A673 (cell line): ENCODE results near the gene NINJ2. TPM values are rescaled to one million over a fixed set of nuclear protein-coding genes. Genes with fewer than 3 reads are reported as not detected.

Source experiments
- BruUV-seq: library from RNA; stranded (reverse); fragments of 400-500 nt; replicated peaks from 2 replicates; lab custom pipeline; 2021; lab: Mats Ljungman, UMichigan
- CTCF ChIA-PET: fragments of 300-600 bp; sonication (Branson Sonifier 250); formaldehyde crosslinking; loops from one replicate; lab custom pipeline; 2022; ENCODE audit warnings: antibody characterized with exemption; lab: Charles Lee
- POLR2A ChIA-PET: fragments of 300-600 bp; sonication (Branson Sonifier 250); formaldehyde crosslinking; loops from one replicate; lab custom pipeline; 2022; ENCODE audit warnings: antibody characterized with exemption; ENCODE audit not compliant: low non-redundant PET; lab: Charles Lee
- DNase-seq: peaks from one replicate; pipeline ENCODE4 v3.0.0-alpha.2; 2015; ENCODE audit warnings: low spot score
- H3K27ac ChIP-seq: fragments of 200-600 bp; sonication (generic); 2 replicates; pipeline ENCODE4 v1.5.1; 2016; ENCODE audit warnings: mixed run types, low read depth, mild to moderate bottlenecking, mixed read lengths, antibody characterized with exemption, low read length; ENCODE audit not compliant: poor library complexity, severe bottlenecking
- H3K27me3 ChIP-seq: fragments of 200-600 bp; sonication (generic); replicated peaks from 2 replicates; pipeline ENCODE4 v1.6.1; 2017; ENCODE audit warnings: mixed run types, low read depth, mild to moderate bottlenecking, mixed read lengths, antibody characterized with exemption, low read length; ENCODE audit not compliant: insufficient read depth, poor library complexity
- H3K36me3 ChIP-seq: fragments of 200-600 bp; sonication (generic); 2 replicates; pipeline ENCODE4 v1.6.1; 2016; ENCODE audit warnings: mixed run types, mild to moderate bottlenecking, mixed read lengths, antibody characterized with exemption, low read length; ENCODE audit not compliant: insufficient read depth, poor library complexity, severe bottlenecking
- H3K4me1 ChIP-seq: fragments of 200-600 bp; sonication (generic); 2 replicates; pipeline ENCODE4 v1.6.1; 2017; ENCODE audit warnings: mixed run types, mild to moderate bottlenecking, mixed read lengths, antibody characterized with exemption, low read length; ENCODE audit not compliant: insufficient read depth, poor library complexity, severe bottlenecking
- H3K4me3 ChIP-seq: fragments of 200-600 bp; sonication (generic); 2 replicates; pipeline ENCODE4 v1.5.1; 2016; ENCODE audit warnings: low read depth, mixed run types, mild to moderate bottlenecking, mixed read lengths, low read length; ENCODE audit not compliant: poor library complexity, severe bottlenecking
- H3K9me3 ChIP-seq: fragments of 200-600 bp; sonication (generic); 2 replicates; pipeline ENCODE4 v1.6.1; 2016; ENCODE audit warnings: mixed run types, low read depth, mild to moderate bottlenecking, mixed read lengths, antibody characterized with exemption, low read length; ENCODE audit not compliant: poor library complexity, severe bottlenecking
- EZH2 ChIP-seq: fragments of 200-600 bp; sonication (generic); IDR thresholded peaks from 2 replicates; pipeline ENCODE4 v1.6.1; 2017; ENCODE audit warnings: borderline replicate concordance, low read depth, mild to moderate bottlenecking, mixed read lengths, antibody characterized with exemption, low read length; ENCODE audit not compliant: poor library complexity, severe bottlenecking
- intact Hi-C: fragments of 100-400 bp; cut with micrococcal nuclease; formaldehyde crosslinking; loops from one replicate; pipeline ENCODE4 v1.10.0; 2022; ENCODE audit not compliant: unreplicated experiment
- total RNA-seq: library from RNA; stranded (reverse); gene quantifications from 2 replicates; pipeline ENCODE4 v1.2.3, GENCODE V29; 2021
- TF ChIP-seq, protein P1 (sequence below): fragments of 300-800, 200-600 bp; sonication (generic); conservative IDR thresholded peaks from 2 replicates; pipeline ENCODE4 v1.5.1; 2017; ENCODE audit warnings: low read depth, mild to moderate bottlenecking, antibody characterized with exemption, low read length, moderate library complexity, mixed read lengths

NINJ2 gene
- total RNA-seq, 1 experiment from 2014 or later, result not detected

DNA sequence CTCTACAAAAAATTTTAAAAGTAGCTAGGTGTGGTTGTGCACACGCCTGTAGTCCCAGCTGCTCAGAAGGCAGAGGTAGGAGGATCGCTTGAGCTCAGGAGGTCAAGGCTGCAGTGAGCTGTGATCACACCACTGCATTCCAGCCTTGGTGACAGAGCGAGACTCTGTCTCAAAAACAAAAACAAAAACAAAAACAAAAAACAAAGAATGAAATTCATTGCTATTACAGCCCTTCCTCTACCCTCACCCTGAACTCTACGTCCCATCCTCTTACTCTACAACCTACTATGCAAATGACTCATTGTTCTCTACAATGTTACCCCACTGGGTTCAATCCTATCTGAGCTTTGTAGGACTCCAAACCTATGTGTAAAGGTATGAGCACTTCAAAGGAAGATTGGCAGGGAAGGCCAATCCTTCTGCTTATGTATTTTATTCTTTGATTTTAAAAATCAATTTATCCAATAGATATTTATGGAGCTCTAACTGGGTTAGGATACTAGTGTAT, 39.3 kb downstream of the NINJ2 start:
- Histone ChIP-seq H3K4me3 (no peak overlapping the region), H3K9me3 (no peaks in the 10 kb centered on the region), H3K36me3 (no peaks in the 10 kb centered on the region), H3K4me1 (no peaks in the 10 kb centered on the region), H3K27me3 (no peaks in the 10 kb centered on the region), H3K27ac (no peak overlapping the region)
- CTCF ChIA-PET, result no interaction called here
- no TSS peak for BruUV-seq
- TF ChIP-seq EZH2, result no peak
- TF ChIP-seq, protein P1, sequence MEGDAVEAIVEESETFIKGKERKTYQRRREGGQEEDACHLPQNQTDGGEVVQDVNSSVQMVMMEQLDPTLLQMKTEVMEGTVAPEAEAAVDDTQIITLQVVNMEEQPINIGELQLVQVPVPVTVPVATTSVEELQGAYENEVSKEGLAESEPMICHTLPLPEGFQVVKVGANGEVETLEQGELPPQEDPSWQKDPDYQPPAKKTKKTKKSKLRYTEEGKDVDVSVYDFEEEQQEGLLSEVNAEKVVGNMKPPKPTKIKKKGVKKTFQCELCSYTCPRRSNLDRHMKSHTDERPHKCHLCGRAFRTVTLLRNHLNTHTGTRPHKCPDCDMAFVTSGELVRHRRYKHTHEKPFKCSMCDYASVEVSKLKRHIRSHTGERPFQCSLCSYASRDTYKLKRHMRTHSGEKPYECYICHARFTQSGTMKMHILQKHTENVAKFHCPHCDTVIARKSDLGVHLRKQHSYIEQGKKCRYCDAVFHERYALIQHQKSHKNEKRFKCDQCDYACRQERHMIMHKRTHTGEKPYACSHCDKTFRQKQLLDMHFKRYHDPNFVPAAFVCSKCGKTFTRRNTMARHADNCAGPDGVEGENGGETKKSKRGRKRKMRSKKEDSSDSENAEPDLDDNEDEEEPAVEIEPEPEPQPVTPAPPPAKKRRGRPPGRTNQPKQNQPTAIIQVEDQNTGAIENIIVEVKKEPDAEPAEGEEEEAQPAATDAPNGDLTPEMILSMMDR, result no peak
- intact Hi-C loops, result no loop called here
- POLR2A ChIA-PET, result no interaction called here
- no peak for DNase-seq

DNA sequence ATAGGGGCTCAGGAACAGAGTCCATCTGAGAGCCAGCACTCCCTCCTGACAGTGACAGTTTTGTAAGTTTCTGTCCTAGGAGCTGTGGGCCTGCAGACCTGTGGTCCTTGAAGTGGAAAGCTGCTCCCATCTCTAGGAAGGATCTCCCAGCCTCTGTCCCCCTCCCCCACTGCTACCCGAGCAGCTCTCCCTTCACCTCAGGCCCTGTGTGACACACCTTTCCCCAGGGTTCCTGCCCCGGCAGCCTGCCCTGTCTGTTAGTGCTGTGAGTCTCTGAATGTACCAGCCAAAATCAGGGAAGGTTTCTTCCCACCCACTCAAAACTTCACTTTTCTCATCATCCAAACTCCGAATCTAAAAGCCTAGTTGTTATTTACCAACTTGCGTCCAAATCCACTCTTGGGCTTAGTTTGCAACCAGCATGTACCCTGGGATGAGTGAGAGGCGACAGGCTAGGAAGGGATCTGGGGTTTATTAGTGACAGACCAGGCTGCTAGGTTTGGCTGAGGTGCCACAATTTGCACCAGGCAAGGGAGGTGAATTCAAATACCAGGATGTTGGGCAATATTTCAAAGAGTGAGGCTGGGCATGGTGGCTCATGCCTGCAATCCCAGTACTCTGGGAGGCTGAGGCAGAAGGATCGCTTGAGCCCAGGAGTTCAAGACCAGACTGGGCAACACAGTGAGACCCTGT, 39.9 kb downstream of the NINJ2 start:
- H3K27ac ChIP-seq, result no peak overlapping the region
- intact Hi-C loops, result no loop called here
- POLR2A ChIA-PET, result no interaction called here

DNA sequence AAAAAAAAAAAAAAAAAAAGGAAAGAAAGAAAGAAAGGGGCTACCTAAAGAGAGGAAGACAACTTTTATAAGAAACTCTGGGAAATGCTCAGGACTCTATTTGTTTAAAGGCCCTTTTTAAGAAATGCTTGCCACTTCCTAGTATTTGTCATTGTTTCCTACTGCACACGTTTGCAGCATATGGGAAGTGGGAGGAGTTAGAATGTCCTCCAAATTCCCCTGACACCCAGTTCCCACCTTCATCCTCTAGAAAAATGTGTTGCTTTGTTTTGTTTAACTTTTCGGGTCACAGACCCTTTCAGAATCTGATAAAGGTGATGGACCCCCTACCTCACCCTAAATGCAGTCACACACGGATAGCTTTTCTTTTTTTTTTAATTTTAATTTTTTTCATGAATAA, 40.8 kb downstream of the NINJ2 start:
- no TSS peak for BruUV-seq
- CTCF ChIA-PET, result no interaction called here

More for the DNA sequence above, 39.9 kb downstream of the NINJ2 start:
- H3K4me1 ChIP-seq, result no peaks in the 10 kb centered on the region
- CTCF ChIA-PET, result no interaction called here
- no peaks in the 10 kb centered on the region for H3K27me3 ChIP-seq
- BruUV-seq, result no TSS peak
- TF ChIP-seq, protein P1, result no peak
- H3K9me3 ChIP-seq, result no peaks in the 10 kb centered on the region
- DNase-seq, result no peak
- H3K36me3 ChIP-seq, result no peaks in the 10 kb centered on the region
- no peak overlapping the region for H3K4me3 ChIP-seq

More for the DNA sequence above, 40.8 kb downstream of the NINJ2 start:
- no peak overlapping the region for H3K4me3 ChIP-seq
- no peaks in the 10 kb centered on the region for H3K36me3 ChIP-seq
- H3K27ac ChIP-seq, result no peak overlapping the region
- no peaks in the 10 kb centered on the region for H3K9me3 ChIP-seq
- no peaks in the 10 kb centered on the region for H3K4me1 ChIP-seq
- DNase-seq, result no peak
- POLR2A ChIA-PET, result no interaction called here
- no peaks in the 10 kb centered on the region for H3K27me3 ChIP-seq
- TF ChIP-seq, protein P1, result no peak
- no peak for TF ChIP-seq EZH2
- intact Hi-C loops, result no loop called here
